IPS-15b (cell line): ENCODE results near the gene ABCG4.

Experiments used
- H3K27me3 ChIP-seq: one replicate; pipeline ENCODE4 v1.6.1; 2013; ENCODE audit warnings: low read length; ENCODE audit not compliant: control insufficient read depth, insufficient read depth
- H3K36me3 ChIP-seq: one replicate; pipeline ENCODE4 v1.6.1; 2013; ENCODE audit warnings: low read length; ENCODE audit not compliant: control insufficient read depth, insufficient read depth
- H3K4me1 ChIP-seq: one replicate; pipeline ENCODE4 v1.6.1; 2013; ENCODE audit warnings: mild to moderate bottlenecking, low read length; ENCODE audit not compliant: control insufficient read depth, insufficient read depth
- H3K4me3 ChIP-seq: one replicate; pipeline ENCODE4 v1.5.1; 2013; ENCODE audit warnings: low read depth, low read length
- H3K9ac ChIP-seq: one replicate; pipeline ENCODE4 v1.6.1; 2013; ENCODE audit warnings: low read depth, mild to moderate bottlenecking, low read length
- H3K9me3 ChIP-seq: one replicate; pipeline ENCODE4 v1.6.1; 2013; ENCODE audit warnings: mild to moderate bottlenecking, low read length; ENCODE audit not compliant: control insufficient read depth, insufficient read depth

The ABCG4 gene

DNA sequence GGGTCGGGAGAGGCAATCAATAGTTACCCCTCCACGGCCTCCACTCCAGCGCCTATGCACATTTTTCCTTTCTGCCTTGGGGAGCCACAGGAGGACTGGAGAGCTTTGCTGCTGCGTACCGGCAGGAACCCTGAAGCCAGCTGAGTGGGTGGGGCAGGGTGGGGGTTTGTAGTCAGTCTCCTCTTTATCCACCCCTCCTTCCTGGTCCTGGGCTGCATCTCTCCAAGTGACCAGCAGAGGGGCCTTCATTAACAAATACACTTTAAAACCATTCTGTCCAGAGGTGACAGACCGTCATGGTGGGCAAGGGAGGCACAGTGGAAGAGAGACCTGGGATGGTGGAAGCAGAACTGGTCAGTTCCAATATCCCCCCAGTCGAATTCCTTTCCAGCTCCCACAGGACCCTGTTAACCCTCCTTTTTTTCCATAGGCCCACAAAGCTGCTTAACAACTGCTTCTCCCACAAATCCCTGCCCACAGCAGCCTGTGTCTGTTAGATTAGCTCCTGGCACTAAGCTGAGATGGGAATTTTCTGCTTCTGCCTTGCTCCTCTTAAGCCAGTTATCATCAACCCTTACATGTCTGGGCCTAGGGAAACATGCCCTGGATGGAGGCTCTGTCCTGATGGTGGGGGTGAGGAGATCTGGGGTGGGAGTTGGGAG, 3.9 kb upstream of the ABCG4 start:
- H3K4me3 ChIP-seq = no peak overlapping the region
- no peaks in the 10 kb centered on the region for H3K36me3 ChIP-seq
- H3K27me3 ChIP-seq = peaks cover 32% of the 10 kb centered on the region
- H3K9me3 ChIP-seq = no peaks in the 10 kb centered on the region
- no peak overlapping the region for H3K9ac ChIP-seq
- H3K4me1 ChIP-seq = peaks cover 14% of the 10 kb centered on the region

DNA sequence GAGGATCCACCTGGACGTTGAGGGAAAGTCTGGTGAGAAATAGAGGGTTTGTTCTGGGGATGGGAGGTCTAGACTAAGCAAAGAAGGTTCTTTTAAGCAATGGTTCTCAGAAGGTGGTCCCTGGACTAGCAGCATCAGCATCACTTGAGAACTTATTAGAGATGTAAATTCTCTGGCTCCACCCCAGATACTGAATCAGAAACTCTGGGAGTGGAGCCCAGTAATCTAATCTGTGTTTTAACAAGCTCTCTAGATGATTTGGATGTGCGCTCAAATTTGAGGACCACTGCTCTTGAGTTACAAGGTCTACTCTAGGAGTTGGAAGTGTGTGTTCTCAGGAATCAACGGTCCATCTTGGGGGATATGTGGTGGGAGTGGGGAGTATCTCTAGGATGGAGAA, 3.3 kb upstream of the ABCG4 start:
- H3K27me3 ChIP-seq = peaks cover 38% of the 10 kb centered on the region

DNA sequence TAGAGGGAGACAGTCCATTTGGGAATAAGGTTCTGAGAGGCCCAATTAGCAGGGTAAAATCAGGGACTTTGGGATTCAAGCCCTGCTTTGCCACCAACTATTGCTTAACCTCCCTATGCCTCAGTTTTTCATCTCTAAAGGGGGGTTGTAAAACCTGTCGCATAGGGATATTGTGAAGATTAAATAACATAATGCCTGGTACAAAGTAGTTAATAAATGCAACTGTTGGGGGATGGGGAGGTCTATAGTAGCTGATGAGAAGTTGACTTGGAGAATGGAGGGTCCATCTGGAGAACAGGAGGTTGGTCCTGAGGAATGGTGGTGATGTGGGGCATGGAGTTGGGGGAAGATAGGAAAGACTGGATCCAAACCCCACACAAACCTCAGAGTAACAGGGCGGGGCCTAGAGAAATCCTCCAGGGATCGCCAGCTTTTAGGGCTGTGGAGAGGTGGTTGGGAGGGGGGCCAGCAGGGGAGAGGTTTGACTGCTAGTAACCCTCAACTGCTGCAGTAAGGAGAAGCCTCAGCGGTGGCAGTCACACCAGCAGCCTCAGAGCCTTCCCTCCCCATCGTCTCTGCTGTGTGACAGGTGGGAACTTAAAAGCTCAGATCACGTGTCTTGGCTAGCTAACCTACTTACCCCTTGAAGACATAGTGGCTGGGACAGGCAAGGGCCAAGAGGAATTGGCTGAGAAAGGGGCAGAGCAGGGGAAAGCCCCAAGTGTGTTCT, 1.1 kb upstream of the ABCG4 start:
- Histone ChIP-seq H3K4me3 (peak overlapping the region; percentile 67), H3K9me3 (no peaks in the 10 kb centered on the region), H3K27me3 (peaks cover 50% of the 10 kb centered on the region), H3K9ac (no peak overlapping the region), H3K4me1 (peaks cover 14% of the 10 kb centered on the region), H3K36me3 (no peaks in the 10 kb centered on the region)

More for the DNA sequence above, 3.3 kb upstream of the ABCG4 start:
- H3K9me3 ChIP-seq = no peaks in the 10 kb centered on the region
- H3K4me3 ChIP-seq = no peak overlapping the region
- H3K9ac ChIP-seq = no peak overlapping the region
- H3K36me3 ChIP-seq = no peaks in the 10 kb centered on the region
- H3K4me1 ChIP-seq = peaks cover 14% of the 10 kb centered on the region

DNA sequence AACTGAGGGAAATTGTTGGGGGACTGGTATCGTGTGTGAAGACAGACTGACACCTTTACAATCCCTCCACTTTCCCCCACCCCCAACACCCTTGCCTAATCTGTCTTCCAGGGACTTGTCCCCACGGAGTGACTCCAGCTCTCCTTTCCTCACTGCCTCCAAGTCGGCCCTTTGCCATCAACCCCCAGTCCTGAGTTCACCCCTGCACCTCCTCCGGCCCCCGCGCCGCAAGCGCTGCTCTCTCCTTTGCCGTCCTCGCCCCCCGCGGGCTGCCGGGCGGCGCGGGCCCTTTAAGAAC, 183 bp upstream of the ABCG4 start:
- Histone ChIP-seq H3K9ac (no peak overlapping the region), H3K4me3 (peak overlapping the region; percentile 67), H3K4me1 (peaks cover 14% of the 10 kb centered on the region), H3K9me3 (no peaks in the 10 kb centered on the region), H3K27me3 (peaks cover 50% of the 10 kb centered on the region), H3K36me3 (no peaks in the 10 kb centered on the region)

DNA sequence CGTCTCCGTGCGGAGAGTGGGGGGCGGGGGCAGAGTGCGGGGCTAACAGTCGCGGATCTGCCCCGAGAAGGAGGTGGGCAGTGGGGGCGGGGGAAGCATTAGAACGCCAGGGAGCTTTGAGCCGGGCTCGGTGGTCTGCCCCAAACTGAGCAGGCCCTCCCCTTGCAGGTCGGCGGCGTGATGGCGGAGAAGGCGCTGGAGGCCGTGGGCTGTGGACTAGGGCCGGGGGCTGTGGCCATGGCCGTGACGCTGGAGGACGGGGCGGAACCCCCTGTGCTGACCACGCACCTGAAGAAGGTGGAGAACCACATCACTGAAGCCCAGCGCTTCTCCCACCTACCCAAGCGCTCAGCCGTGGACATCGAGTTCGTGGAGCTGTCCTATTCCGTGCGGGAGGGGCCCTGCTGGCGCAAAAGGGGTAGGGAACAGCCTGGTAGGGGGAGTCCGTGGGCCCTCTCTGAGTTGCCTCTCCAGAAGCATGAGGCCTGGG, 979 bp downstream of the ABCG4 start:
- no peaks in the 10 kb centered on the region for H3K36me3 ChIP-seq
- H3K4me3 ChIP-seq = peak overlapping the region; percentile 67
- peaks cover 14% of the 10 kb centered on the region for H3K4me1 ChIP-seq
- peaks cover 50% of the 10 kb centered on the region for H3K27me3 ChIP-seq
- no peaks in the 10 kb centered on the region for H3K9me3 ChIP-seq
- H3K9ac ChIP-seq = no peak overlapping the region

DNA sequence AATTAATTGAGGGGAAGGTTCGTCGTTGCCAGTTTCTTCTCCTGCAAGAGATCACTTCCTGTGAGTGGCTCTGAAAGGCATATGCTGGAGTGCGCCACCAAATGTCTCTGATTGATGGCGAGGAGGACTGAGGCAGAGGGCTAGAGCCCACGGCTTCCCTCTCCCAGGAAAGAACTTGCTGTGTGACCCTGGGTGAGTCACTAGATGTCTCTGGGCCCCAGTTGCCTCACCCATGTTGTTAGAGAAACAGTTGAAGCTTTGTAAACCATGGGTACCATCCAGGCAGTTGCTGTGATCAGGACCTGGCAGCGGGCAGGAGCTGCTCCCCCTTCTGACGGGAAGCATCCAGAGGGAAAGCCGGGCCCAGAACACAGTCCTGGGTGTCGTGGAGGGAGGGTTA, 3.2 kb downstream of the ABCG4 start:
- peaks cover 36% of the 10 kb centered on the region for H3K27me3 ChIP-seq
- H3K4me3 ChIP-seq = no peak overlapping the region
- no peaks in the 10 kb centered on the region for H3K9me3 ChIP-seq
- H3K9ac ChIP-seq = no peak overlapping the region
- no peaks in the 10 kb centered on the region for H3K36me3 ChIP-seq
- H3K4me1 ChIP-seq = peaks cover 11% of the 10 kb centered on the region

DNA sequence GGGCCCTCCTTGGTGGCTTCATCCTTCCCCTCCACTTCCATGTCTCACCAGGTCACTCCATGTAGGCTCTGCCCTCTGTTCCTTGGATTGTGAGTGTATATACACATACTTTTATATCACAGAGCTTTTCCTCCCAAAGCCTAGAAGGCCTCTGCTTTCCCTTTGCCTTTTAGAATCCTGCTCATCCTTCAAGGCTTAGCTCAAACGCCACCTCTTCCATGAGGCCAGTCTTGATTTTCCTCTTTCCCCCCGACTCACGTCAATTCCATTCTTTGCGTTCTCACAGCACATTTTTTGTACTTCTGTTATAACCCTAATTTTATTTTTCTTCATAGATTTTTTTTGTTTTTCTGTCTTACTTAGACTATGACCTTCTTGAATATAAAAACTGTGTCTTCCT, 3.8 kb downstream of the ABCG4 start:
- Histone ChIP-seq H3K36me3 (no peaks in the 10 kb centered on the region), H3K4me3 (no peak overlapping the region), H3K27me3 (peaks cover 31% of the 10 kb centered on the region), H3K9me3 (no peaks in the 10 kb centered on the region), H3K4me1 (peaks cover 9% of the 10 kb centered on the region), H3K9ac (no peak overlapping the region)

DNA sequence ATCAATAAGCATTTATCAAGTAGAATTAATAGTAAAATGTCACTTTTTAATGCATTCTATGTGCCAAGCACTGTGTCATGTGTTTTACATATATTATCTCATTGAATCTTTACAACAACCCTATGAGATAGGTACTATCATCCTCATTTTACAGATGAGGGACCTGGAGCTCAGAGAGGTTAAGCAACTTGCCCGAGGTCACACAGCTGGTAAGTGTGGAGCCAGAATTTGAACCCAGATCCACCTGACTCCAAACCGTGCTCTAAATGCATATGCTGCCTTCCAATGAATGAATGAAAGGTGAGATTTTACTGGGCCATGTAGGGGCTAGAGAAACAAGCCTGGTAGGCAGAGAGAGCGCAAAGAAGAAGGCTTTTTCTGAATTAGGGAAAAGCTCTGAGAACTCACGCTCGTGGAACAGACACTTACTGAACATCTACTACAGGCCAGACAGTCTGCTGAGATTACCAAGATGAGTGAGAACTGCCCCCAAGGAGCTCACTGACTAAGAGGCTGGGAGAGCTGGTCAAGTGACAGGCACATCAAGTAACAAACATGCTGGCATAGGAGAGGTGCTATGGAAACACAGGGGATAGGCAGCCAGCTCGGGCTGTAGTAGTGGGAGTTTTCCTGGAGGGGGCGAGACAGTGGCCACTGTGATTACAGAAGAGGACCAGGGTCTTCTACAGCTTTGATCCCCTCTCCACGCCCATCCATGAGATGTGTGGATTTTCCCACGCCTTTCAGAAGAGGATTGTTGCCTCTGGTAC, 4.4 kb downstream of the ABCG4 start:
- H3K4me1 ChIP-seq = peaks cover 3% of the 10 kb centered on the region
- H3K36me3 ChIP-seq = no peaks in the 10 kb centered on the region

DNA sequence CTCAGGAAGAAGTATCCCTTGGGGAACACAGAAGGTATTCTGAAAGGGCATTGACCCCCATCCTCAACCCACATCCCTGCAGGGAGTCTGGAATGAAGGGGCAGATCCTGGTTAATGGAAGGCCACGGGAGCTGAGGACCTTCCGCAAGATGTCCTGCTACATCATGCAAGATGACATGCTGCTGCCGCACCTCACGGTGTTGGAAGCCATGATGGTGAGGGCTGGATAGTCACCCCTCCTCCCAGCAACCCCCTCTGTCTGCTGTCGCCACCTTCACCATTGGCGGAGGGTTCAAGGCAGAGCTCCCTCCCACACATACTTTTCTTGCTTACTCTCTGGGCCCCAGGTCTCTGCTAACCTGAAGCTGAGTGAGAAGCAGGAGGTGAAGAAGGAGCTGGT, 5.3 kb downstream of the ABCG4 start:
- H3K9me3 ChIP-seq = no peaks in the 10 kb centered on the region
- no peak overlapping the region for H3K4me3 ChIP-seq
- peaks cover 20% of the 10 kb centered on the region for H3K27me3 ChIP-seq
- H3K36me3 ChIP-seq = no peaks in the 10 kb centered on the region
- no peak overlapping the region for H3K9ac ChIP-seq
- no peaks in the 10 kb centered on the region for H3K4me1 ChIP-seq

More for the DNA sequence above, 4.4 kb downstream of the ABCG4 start:
- H3K9ac ChIP-seq = no peak overlapping the region
- no peak overlapping the region for H3K4me3 ChIP-seq
- H3K9me3 ChIP-seq = no peaks in the 10 kb centered on the region
- peaks cover 25% of the 10 kb centered on the region for H3K27me3 ChIP-seq

DNA sequence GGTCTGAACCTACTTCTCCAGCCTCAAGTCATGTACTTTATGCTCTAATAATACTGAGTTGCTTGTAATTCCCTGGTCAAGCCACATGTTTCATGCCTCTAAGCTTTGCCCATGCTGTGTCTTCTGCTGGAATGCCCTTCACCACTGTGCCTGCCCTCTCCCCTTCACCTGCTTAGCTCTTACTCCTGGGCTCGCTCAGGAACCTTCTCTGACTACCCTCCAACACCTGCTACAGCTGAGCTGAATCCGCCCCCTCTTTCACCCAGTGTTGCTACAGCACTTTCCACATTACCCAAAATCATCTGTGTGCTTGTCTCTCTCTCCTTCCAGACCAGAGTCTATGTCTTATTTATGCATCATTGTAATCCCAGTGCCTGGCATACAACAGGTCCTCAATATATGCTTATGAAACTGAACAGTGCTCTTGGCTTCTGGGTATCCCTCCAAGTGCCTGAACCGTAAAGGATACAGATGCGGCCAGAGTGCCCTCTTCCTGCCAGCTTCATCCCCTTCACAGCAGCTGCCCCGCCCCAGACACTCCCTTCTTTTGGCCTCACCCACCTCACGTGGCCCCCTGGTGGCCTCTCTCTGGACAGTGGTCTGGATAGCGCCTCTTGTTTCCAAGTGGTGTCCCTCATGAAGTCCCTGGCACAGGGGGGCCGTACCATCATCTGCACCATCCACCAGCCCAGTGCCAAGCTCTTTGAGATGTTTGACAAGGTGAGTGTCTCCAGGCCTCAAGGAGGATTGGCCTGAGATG, 7.1 kb downstream of the ABCG4 start:
- Histone ChIP-seq H3K4me3 (no peak overlapping the region), H3K9ac (no peak overlapping the region), H3K4me1 (no peaks in the 10 kb centered on the region), H3K36me3 (no peaks in the 10 kb centered on the region), H3K27me3 (peaks cover 8% of the 10 kb centered on the region), H3K9me3 (no peaks in the 10 kb centered on the region)

DNA sequence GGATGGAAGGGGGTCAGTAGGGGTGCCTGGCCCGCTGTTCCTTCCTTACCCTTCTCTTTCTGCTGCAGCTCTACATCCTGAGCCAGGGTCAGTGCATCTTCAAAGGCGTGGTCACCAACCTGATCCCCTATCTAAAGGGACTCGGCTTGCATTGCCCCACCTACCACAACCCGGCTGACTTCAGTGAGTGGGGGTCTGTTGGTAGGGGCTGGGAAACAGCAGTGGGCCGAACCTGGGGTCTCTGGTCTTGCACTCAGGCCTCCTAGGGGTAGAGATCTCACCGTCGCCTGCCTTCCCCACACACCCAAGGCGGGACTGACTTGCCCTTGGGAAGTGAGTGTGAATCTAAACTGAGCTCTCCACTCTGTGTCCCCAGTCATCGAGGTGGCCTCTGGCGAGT, 7.6 kb downstream of the ABCG4 start:
- no peaks in the 10 kb centered on the region for H3K4me1 ChIP-seq
- no peak overlapping the region for H3K4me3 ChIP-seq
- H3K9me3 ChIP-seq = no peaks in the 10 kb centered on the region
- peaks cover 3% of the 10 kb centered on the region for H3K36me3 ChIP-seq
- H3K27me3 ChIP-seq = peaks cover 2% of the 10 kb centered on the region
- H3K9ac ChIP-seq = no peak overlapping the region
